Suprapubic skin (tissue), 4 donors: ENCODE measurements around the gene CAMTA1. TPM values are rescaled to one million over a fixed set of nuclear protein-coding genes. Genes with fewer than 3 reads are reported as not detected.
A peak's percentile ranks its signal among the peaks of the same experiment; 100 is the strongest.

Source experiments
- DNase-seq, 2 donors: peaks; one replicate each; pipeline ENCODE4 v3.0.0-alpha.2; 2019; ENCODE audit warnings: low spot score in 2 of 2
- H3K27ac ChIP-seq: fragments of 200-600 bp; sonication (generic); one replicate; pipeline ENCODE4 v1.5.1; 2019
- H3K27me3 ChIP-seq: fragments of 200-600 bp; sonication (generic); one replicate; pipeline ENCODE4 v1.5.1; 2019
- H3K36me3 ChIP-seq: fragments of 200-600 bp; sonication (generic); one replicate; pipeline ENCODE4 v1.5.1; 2019
- H3K4me1 ChIP-seq: fragments of 200-600 bp; sonication (generic); one replicate; pipeline ENCODE4 v1.5.1; 2019
- H3K4me3 ChIP-seq: fragments of 200-600 bp; sonication (generic); one replicate; pipeline ENCODE4 v1.5.1; 2019; ENCODE audit warnings: mild to moderate bottlenecking
- H3K9me3 ChIP-seq: fragments of 200-600 bp; sonication (generic); one replicate; pipeline ENCODE4 v1.5.1; 2019
- EP300 ChIP-seq: sonication (generic); formaldehyde crosslinking; IDR thresholded peaks from one replicate; pipeline ENCODE4 v1.6.1; 2017; ENCODE audit warnings: antibody characterized with exemption
- POLR2A ChIP-seq, 2 donors: fragments of 450-650 bp; IDR thresholded peaks; one replicate each; pipeline ENCODE4 v1.6.1; 2017; ENCODE audit warnings: antibody characterized with exemption in 2 of 2, mild to moderate bottlenecking in 2 of 2, moderate library complexity in 2 of 2
- POLR2AphosphoS5 ChIP-seq, 3 donors: sonication (generic); formaldehyde crosslinking; IDR thresholded peaks; one replicate each; pipeline ENCODE4 v1.6.1; 2017; ENCODE audit warnings: antibody characterized with exemption in 3 of 3
- WGBS: methylation state at CpG from one replicate; pipeline ENCODE4 v1.1.5; 2018; 5-methylcytosine and 5-hydroxymethylcytosine counted together
- total RNA-seq, 4 donors: library from RNA; depleted of rRNA; stranded (reverse); fragments of >200 nt; gene quantifications; one replicate each; pipeline ENCODE4 v1.1.0, GENCODE V29; 2016
- TF ChIP-seq, protein P1 (sequence below), 2 donors: fragments of 200-600 bp in 1 of 2; fragments of 450-650 bp in 1 of 2; sonication (generic) in 1 of 2; IDR thresholded peaks; one replicate each; pipeline ENCODE4 v1.5.1; 2016 to 2019; ENCODE audit warnings: antibody characterized with exemption in 2 of 2, mild to moderate bottlenecking in 1 of 2, moderate library complexity in 1 of 2

CAMTA1 gene
- total RNA-seq, 4 donors from 2014 or later = 40.4 to 54.1 (median 46.6) TPM

DNA sequence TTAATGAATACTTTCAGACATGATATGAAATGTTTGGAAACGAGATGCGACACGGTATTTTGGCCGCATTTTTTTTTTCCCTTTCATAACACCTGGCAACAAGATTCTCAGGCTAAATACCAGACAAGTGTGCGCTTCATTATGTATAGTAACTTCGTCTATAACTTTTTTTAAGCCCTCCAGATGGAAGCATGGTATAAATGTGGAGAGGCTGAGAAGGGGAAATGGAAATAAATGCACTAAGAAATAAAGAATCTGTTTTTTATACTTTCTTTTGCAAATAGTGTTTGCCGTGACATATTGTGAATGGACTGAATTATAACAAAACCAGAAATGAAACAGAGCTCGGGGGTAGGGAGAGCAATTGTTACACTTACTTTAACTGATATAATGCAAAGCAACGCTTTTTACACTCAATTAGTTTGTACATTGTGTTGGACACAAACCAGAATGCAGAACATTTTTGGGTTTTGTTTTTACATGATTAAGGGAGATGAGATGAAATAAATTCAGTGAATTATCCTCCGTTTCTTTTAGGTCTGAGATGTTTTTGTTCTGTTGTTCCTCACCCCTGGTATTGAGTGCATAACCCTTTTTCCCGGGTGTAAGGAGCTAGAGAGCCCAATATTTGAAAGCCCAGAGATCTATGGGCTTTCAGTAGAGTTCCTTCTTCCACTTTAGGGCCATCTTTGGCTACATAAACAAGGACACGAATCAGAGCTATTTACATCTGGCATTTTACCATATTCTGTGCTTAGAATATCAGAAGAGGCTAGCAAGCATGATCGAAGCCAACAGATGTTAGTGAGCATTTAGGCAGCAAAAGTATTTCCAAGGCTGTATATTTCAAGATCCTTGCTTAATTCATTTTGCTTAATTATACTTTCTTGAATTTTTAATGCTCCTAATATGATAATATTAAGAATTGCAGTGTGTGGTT is 478.0 kb downstream of the CAMTA1 start:
- WGBS = 32% methylated on average over 13 of the region's 13 CpGs
- Histone ChIP-seq H3K4me3 (no peak overlapping the region), H3K4me1 (no peaks in the 10 kb centered on the region), H3K36me3 (no peaks in the 10 kb centered on the region), H3K27me3 (peaks cover 60% of the 10 kb centered on the region), H3K27ac (no peak overlapping the region), H3K9me3 (peaks cover 1% of the 10 kb centered on the region)
- no peak for DNase-seq
- TF ChIP-seq EP300 = no peak
- TF ChIP-seq POLR2A (IDR thresholded peaks at IDR 0.05) = no peak
- TF ChIP-seq, protein P1, sequence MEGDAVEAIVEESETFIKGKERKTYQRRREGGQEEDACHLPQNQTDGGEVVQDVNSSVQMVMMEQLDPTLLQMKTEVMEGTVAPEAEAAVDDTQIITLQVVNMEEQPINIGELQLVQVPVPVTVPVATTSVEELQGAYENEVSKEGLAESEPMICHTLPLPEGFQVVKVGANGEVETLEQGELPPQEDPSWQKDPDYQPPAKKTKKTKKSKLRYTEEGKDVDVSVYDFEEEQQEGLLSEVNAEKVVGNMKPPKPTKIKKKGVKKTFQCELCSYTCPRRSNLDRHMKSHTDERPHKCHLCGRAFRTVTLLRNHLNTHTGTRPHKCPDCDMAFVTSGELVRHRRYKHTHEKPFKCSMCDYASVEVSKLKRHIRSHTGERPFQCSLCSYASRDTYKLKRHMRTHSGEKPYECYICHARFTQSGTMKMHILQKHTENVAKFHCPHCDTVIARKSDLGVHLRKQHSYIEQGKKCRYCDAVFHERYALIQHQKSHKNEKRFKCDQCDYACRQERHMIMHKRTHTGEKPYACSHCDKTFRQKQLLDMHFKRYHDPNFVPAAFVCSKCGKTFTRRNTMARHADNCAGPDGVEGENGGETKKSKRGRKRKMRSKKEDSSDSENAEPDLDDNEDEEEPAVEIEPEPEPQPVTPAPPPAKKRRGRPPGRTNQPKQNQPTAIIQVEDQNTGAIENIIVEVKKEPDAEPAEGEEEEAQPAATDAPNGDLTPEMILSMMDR (IDR thresholded peaks at IDR 0.05) = no peak
- no peak for TF ChIP-seq POLR2AphosphoS5 (IDR thresholded peaks at IDR 0.05)

DNA sequence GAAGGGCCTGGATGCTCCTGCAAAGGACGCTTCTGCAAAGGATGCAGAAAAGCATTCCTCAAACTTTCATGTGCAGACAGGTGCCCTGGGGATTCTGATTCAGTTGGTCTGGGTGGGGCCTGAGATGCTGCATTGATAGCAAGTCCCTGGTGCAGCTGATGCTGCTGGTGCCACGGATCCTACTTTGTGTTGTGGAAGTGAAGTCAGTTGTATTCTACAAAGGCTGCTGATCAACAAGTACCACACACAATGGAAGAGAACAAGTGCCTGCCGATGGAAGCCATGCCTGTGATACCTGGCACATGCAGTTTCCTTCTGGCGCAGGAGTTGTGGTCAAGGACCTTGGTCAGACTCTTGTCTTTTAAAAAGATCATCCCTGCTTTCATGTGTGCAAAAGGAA is 478.8 kb downstream of the CAMTA1 start:
- no peak for TF ChIP-seq POLR2A (IDR thresholded peaks at IDR 0.05)
- no peak for TF ChIP-seq EP300
- TF ChIP-seq, protein P1 (IDR thresholded peaks at IDR 0.05) = no peak
- no peak for TF ChIP-seq POLR2AphosphoS5 (IDR thresholded peaks at IDR 0.05)
- Histone ChIP-seq H3K27ac (no peak overlapping the region), H3K4me3 (no peak overlapping the region), H3K4me1 (no peaks in the 10 kb centered on the region), H3K9me3 (peaks cover 6% of the 10 kb centered on the region), H3K36me3 (no peaks in the 10 kb centered on the region), H3K27me3 (peaks cover 56% of the 10 kb centered on the region)
- 71% methylated on average over 4 of the region's 4 CpGs for WGBS
- peak in 1 of 2 donors; percentile 40 for DNase-seq

DNA sequence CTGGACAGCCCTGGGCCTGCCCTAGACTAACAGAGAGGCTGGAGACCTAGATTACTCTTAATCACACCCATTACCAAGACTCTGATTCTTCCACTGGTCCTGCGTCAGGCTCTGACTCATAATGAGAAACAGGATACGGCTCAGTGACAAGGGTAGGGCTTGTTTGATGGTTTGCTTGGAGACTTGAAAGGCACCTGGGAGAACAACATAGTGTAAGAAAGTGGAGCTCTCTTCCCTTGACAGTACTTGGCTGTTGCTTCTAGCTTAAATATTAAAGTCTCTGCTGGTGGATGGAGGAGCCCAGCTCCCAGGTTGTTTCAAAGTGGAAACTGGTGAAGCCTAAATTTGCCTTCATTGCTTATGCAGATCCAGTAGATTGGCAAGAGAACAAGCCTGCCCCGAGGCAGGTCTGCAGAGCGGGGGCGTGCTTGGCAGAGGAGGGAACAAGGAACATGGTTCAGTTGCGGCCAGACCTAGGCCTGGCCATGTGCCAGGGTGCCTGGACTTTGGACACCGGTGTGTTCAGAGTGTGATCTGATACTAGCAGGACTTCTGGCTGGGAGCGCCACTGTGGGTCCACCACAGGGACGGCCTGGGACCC is 480.6 kb downstream of the CAMTA1 start:
- DNase-seq = peak in 1 of 2 donors; percentile 58
- H3K27ac ChIP-seq = no peak overlapping the region
- peaks cover 15% of the 10 kb centered on the region for H3K9me3 ChIP-seq
- no peak for TF ChIP-seq EP300
- no peaks in the 10 kb centered on the region for H3K36me3 ChIP-seq
- peaks cover 45% of the 10 kb centered on the region for H3K27me3 ChIP-seq
- H3K4me3 ChIP-seq = no peak overlapping the region
- WGBS = 62% methylated on average over 8 of the region's 9 CpGs
- no peaks in the 10 kb centered on the region for H3K4me1 ChIP-seq

DNA sequence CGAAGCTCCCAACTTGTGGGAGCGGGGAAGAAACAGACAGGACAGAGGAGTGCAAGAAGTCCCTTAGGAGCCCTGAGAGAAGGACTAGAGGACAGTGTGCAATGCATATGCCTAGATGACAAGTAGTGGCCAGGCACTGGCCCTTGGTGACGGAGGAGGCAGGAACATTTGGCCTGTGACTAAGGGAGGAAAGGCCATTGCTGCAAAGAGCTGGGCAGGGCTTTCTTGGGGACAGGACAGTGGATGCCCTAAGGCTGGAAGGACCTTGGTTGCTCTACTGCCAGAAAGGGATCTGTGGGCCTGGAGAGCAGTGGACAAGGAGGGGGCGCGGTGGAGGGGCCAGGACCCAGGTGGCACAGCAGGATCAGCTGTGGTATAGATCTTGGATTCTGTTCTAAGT is 481.3 kb downstream of the CAMTA1 start:
- no peaks in the 10 kb centered on the region for H3K36me3 ChIP-seq
- no peak for TF ChIP-seq POLR2A (IDR thresholded peaks at IDR 0.05)
- TF ChIP-seq POLR2AphosphoS5 (IDR thresholded peaks at IDR 0.05) = no peak
- TF ChIP-seq, protein P1 (IDR thresholded peaks at IDR 0.05) = no peak
- no peak for TF ChIP-seq EP300

DNA sequence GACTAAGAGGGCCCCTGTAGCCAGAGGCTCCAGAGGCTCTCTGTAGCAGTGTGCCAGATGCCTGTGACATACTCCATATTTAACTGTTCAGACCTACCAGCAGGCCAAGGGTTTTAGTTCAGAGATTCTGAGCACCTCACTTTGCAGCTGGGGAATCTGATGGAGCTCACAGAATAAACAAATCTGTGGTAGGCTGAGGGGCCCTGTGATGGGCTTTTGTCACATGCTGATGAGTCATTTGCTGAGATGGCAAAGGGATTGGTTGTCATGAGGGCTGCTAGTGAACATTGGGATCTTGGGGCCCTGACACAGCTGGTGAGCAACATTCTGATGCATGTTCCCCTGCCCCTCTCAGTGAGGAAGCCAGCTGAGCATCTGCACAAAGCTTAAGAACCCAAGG is 482.2 kb downstream of the CAMTA1 start:
- H3K4me3 ChIP-seq = no peak overlapping the region
- no peaks in the 10 kb centered on the region for H3K4me1 ChIP-seq
- no peak for TF ChIP-seq POLR2A (IDR thresholded peaks at IDR 0.05)
- peaks cover 15% of the 10 kb centered on the region for H3K9me3 ChIP-seq
- H3K36me3 ChIP-seq = no peaks in the 10 kb centered on the region
- peaks cover 29% of the 10 kb centered on the region for H3K27me3 ChIP-seq
- no peak for DNase-seq
- H3K27ac ChIP-seq = no peak overlapping the region

More for the DNA sequence above, 481.3 kb downstream of the CAMTA1 start:
- DNase-seq = peak in 1 of 2 donors; percentile 18
- no peak overlapping the region for H3K4me3 ChIP-seq
- 79% methylated on average over 5 of the region's 5 CpGs for WGBS
- H3K27me3 ChIP-seq = peaks cover 38% of the 10 kb centered on the region
- peaks cover 15% of the 10 kb centered on the region for H3K9me3 ChIP-seq
- no peaks in the 10 kb centered on the region for H3K4me1 ChIP-seq
- no peak overlapping the region for H3K27ac ChIP-seq

DNA sequence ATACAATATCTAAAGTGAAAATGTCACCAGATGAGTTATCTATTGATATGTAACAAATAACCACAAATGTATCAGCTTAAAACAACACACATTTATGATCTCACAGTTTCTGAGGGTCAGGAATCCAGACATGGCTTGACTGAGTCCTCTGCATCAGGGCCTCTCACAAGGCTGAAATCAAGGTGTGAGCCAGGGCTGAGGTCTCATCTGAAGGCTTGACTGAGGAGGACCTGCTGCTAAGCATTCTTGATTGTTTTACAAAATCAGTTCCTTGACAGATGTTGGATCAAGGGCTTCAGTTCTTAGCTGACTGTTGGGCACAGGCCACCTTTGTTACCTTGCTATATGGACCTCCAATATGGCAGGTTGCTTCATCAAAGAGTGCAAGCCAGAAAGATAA is 483.7 kb downstream of the CAMTA1 start:
- no peak for DNase-seq
- H3K27ac ChIP-seq = no peak overlapping the region

More for the DNA sequence above, 483.7 kb downstream of the CAMTA1 start:
- peaks cover 15% of the 10 kb centered on the region for H3K27me3 ChIP-seq
- H3K4me1 ChIP-seq = no peaks in the 10 kb centered on the region
- H3K9me3 ChIP-seq = peaks cover 15% of the 10 kb centered on the region
- TF ChIP-seq POLR2AphosphoS5 (IDR thresholded peaks at IDR 0.05) = no peak
- no peak overlapping the region for H3K4me3 ChIP-seq
- no peaks in the 10 kb centered on the region for H3K36me3 ChIP-seq
